ENCODE results near the gene TLX1.
A peak's percentile ranks its signal among the peaks of the same experiment; 100 is the strongest.

TLX1 gene

GRCh38 chr10:101091546-101092290, 39.4 kb upstream of the TLX1 start:
- H3K4me3 ChIP-seq (ENCODE audit: low read depth, low read length): no peak overlapping the region
- no peak for TF ChIP-seq CTCF (IDR thresholded peaks at IDR 0.05; ENCODE audit: low read depth, low read length, missing control alignments)
- DNase-seq (ENCODE audit: low read depth): no peak
- in situ Hi-C loops (cut with HindIII; ENCODE audit: low sequenced_read_pairs): no loop called here

GRCh38 chr10:101092881-101093354, 38.2 kb upstream of the TLX1 start:
- no peak for TF ChIP-seq CTCF (IDR thresholded peaks at IDR 0.05; ENCODE audit: low read depth, low read length, missing control alignments)
- no peak overlapping the region for H3K4me3 ChIP-seq (ENCODE audit: low read depth, low read length)
- in situ Hi-C loops (cut with HindIII; ENCODE audit: low sequenced_read_pairs): no loop called here
- no peak for DNase-seq (ENCODE audit: low read depth)

GRCh38 chr10:101094121-101094879, 36.8 kb upstream of the TLX1 start:
- no peak for DNase-seq (ENCODE audit: low read depth)
- no peak for TF ChIP-seq CTCF (IDR thresholded peaks at IDR 0.05; ENCODE audit: low read depth, low read length, missing control alignments)
- H3K4me3 ChIP-seq (ENCODE audit: low read depth, low read length): no peak overlapping the region
- in situ Hi-C loops (cut with HindIII; ENCODE audit: low sequenced_read_pairs): no loop called here

- H3K4me3 ChIP-seq (ENCODE audit: low read depth, low read length): no peak overlapping the region
- DNase-seq (ENCODE audit: low read depth): no peak
- in situ Hi-C loops (cut with HindIII; ENCODE audit: low sequenced_read_pairs): no loop called here
These were observed 36.1 kb upstream of the TLX1 start for GRCh38 chr10:101095004-101095403.

GRCh38 chr10:101095550-101096213, 35.4 kb upstream of the TLX1 start:
- peak; percentile 90 for TF ChIP-seq CTCF (IDR thresholded peaks at IDR 0.05; ENCODE audit: low read depth, low read length, missing control alignments)
- in situ Hi-C loops (cut with HindIII; ENCODE audit: low sequenced_read_pairs): no loop called here
- no peak overlapping the region for H3K4me3 ChIP-seq (ENCODE audit: low read depth, low read length)
- peak; percentile 20 for DNase-seq (ENCODE audit: low read depth)

More at GRCh38 chr10:101095004-101095403, 36.1 kb upstream of the TLX1 start:
- no peak for TF ChIP-seq CTCF (IDR thresholded peaks at IDR 0.05; ENCODE audit: low read depth, low read length, missing control alignments)

GRCh38 chr10:101096378-101096777, 34.7 kb upstream of the TLX1 start:
- in situ Hi-C loops (cut with HindIII; ENCODE audit: low sequenced_read_pairs): no loop called here

More at GRCh38 chr10:101096378-101096777, 34.7 kb upstream of the TLX1 start:
- DNase-seq (ENCODE audit: low read depth): no peak
- H3K4me3 ChIP-seq (ENCODE audit: low read depth, low read length): no peak overlapping the region
- no peak for TF ChIP-seq CTCF (IDR thresholded peaks at IDR 0.05; ENCODE audit: low read depth, low read length, missing control alignments)

Measured in astrocyte of the cerebellum (primary cell).